MCF 10A (cell line): Measurements from ENCODE around the gene PRMT2. TPM values are rescaled to one million over a fixed set of nuclear protein-coding genes. Genes with fewer than 3 reads are reported as not detected.

Source experiments
- BruUV-seq: library from RNA; stranded (reverse); fragments of 400-500 nt; replicated peaks from 2 replicates; lab custom pipeline; 2021; lab: Mats Ljungman, UMichigan
- CTCF ChIA-PET: fragments of 300-600 bp; sonication (Branson Sonifier 250); formaldehyde crosslinking; extraction: SDS; loops from one replicate; lab custom pipeline; 2021; ENCODE audit warnings: antibody characterized with exemption, inconsistent platforms; lab: Yijun Ruan, JAX
- POLR2A ChIA-PET: fragments of 300-600, 350-650 bp; sonication (Branson Sonifier 250); formaldehyde crosslinking; extraction: SDS; loops from one replicate; lab custom pipeline; 2020; ENCODE audit warnings: antibody characterized with exemption, inconsistent platforms; lab: Yijun Ruan, JAX
- DNase-seq: peaks from one replicate; pipeline ENCODE4 v3.0.0-alpha.2; 2018; ENCODE audit not compliant: unreplicated experiment
- H3K27ac Mint-ChIP-seq: one replicate; pipeline ENCODE4 v1.8.0; 2022; ENCODE audit warnings: mild to moderate bottlenecking, low read depth, mixed read lengths; ENCODE audit not compliant: unreplicated experiment
- H3K27me3 Mint-ChIP-seq: one replicate; pipeline ENCODE4 v1.8.0; 2022; ENCODE audit warnings: mixed read lengths; ENCODE audit not compliant: insufficient read depth, unreplicated experiment
- H3K36me3 Mint-ChIP-seq: one replicate; pipeline ENCODE4 v1.8.0; 2022; ENCODE audit warnings: mild to moderate bottlenecking, moderate library complexity, mixed read lengths; ENCODE audit not compliant: insufficient read depth, unreplicated experiment
- H3K4me1 Mint-ChIP-seq: one replicate; pipeline ENCODE4 v1.8.0; 2022; ENCODE audit warnings: mixed read lengths; ENCODE audit not compliant: insufficient read depth, unreplicated experiment
- H3K4me3 Mint-ChIP-seq: one replicate; pipeline ENCODE4 v1.8.0; 2022; ENCODE audit warnings: mild to moderate bottlenecking, moderate library complexity, mixed read lengths; ENCODE audit not compliant: unreplicated experiment
- H3K9me3 Mint-ChIP-seq: one replicate; pipeline ENCODE4 v1.8.0; 2022; ENCODE audit warnings: mixed read lengths; ENCODE audit not compliant: unreplicated experiment
- CTCF ChIP-seq: fragments of 200-600 bp; IDR thresholded peaks from one replicate; pipeline ENCODE4 v1.8.0; 2022; ENCODE audit warnings: antibody characterized with exemption, mild to moderate bottlenecking; ENCODE audit not compliant: unreplicated experiment
- intact Hi-C: fragments of 100-400 bp; cut with micrococcal nuclease; formaldehyde crosslinking; loops from 2 replicates; pipeline ENCODE4 v1.14.1; 2022
- total RNA-seq: library from RNA; stranded (reverse); gene quantifications from 2 replicates; pipeline ENCODE4 v1.2.3, GENCODE V29; 2022

Gene PRMT2
- total RNA-seq, 1 experiment from 2014 or later: 60.2 TPM

- POLR2A ChIA-PET: no interaction called here
- H3K27me3 Mint-ChIP-seq: no peaks in the 10 kb centered on the region
- TF ChIP-seq CTCF: no peak
- H3K4me3 Mint-ChIP-seq: no peak overlapping the region
- CTCF ChIA-PET: no interaction called here
- intact Hi-C loops: no loop called here
- H3K27ac Mint-ChIP-seq: no peak overlapping the region
- peak; percentile 16 for DNase-seq
- no TSS peak for BruUV-seq
- peaks cover 68% of the 10 kb centered on the region for H3K36me3 Mint-ChIP-seq
- peaks cover 40% of the 10 kb centered on the region for H3K4me1 Mint-ChIP-seq
- no peaks in the 10 kb centered on the region for H3K9me3 Mint-ChIP-seq
Measured at GRCh38 chr21:46641656-46642055, 6.2 kb downstream of the PRMT2 start.

GRCh38 chr21:46643379-46644177, 8.1 kb downstream of the PRMT2 start:
- ChIA-PET POLR2A (interaction anchor here (1.0 to 2.1 kb wide), 2 partner anchors 9 to 10 kb away, joined by 4 to 6 read pairs; no protein-coding TSS in a partner anchor), CTCF (interaction anchor here (0.5 to 1.4 kb wide), 3 partner anchors 11 to 188 kb away, joined by 3 to 4 read pairs (median 4); no protein-coding TSS in a partner anchor)
- peaks cover 27% of the 10 kb centered on the region for H3K4me1 Mint-ChIP-seq
- H3K36me3 Mint-ChIP-seq: peaks cover 87% of the 10 kb centered on the region
- H3K4me3 Mint-ChIP-seq: no peak overlapping the region
- H3K27ac Mint-ChIP-seq: no peak overlapping the region
- no peaks in the 10 kb centered on the region for H3K27me3 Mint-ChIP-seq
- intact Hi-C loops: no loop called here
- TF ChIP-seq CTCF: no peak
- no peaks in the 10 kb centered on the region for H3K9me3 Mint-ChIP-seq
- no TSS peak for BruUV-seq
- no peak for DNase-seq

GRCh38 chr21:46645840-46646239, 10.4 kb downstream of the PRMT2 start:
- peaks cover 12% of the 10 kb centered on the region for H3K4me1 Mint-ChIP-seq
- H3K27ac Mint-ChIP-seq: no peak overlapping the region
- no TSS peak for BruUV-seq
- intact Hi-C loops: no loop called here
- H3K36me3 Mint-ChIP-seq: peaks cover 92% of the 10 kb centered on the region
- no peaks in the 10 kb centered on the region for H3K9me3 Mint-ChIP-seq
- ChIA-PET POLR2A (interaction anchor here (0.7 to 0.8 kb wide), 2 partner anchors 8 to 10 kb away, joined by 3 to 4 read pairs; no protein-coding TSS in a partner anchor), CTCF (no interaction called here)
- no peak for TF ChIP-seq CTCF
- DNase-seq: no peak
- no peak overlapping the region for H3K4me3 Mint-ChIP-seq
- no peaks in the 10 kb centered on the region for H3K27me3 Mint-ChIP-seq

GRCh38 chr21:46646541-46647154, 11.2 kb downstream of the PRMT2 start:
- Mint-ChIP-seq H3K4me3 (no peak overlapping the region), H3K27me3 (no peaks in the 10 kb centered on the region), H3K4me1 (peaks cover 5% of the 10 kb centered on the region), H3K36me3 (peaks cover 92% of the 10 kb centered on the region), H3K27ac (no peak overlapping the region), H3K9me3 (no peaks in the 10 kb centered on the region)
- TF ChIP-seq CTCF: no peak
- DNase-seq: no peak
- BruUV-seq: no TSS peak
- intact Hi-C loops: no loop called here
- ChIA-PET CTCF (no interaction called here), POLR2A (interaction anchor here (0.7 to 0.8 kb wide), 2 partner anchors 9 to 11 kb away, joined by 3 to 4 read pairs; no protein-coding TSS in a partner anchor)
